ENCODE data around the gene KPNA6. TPM values are rescaled to one million over a fixed set of nuclear protein-coding genes. Genes with fewer than 3 reads are reported as not detected.
"Not testable (repeated sequence)": the region's sequence is repeated elsewhere in the genome, so short reads cannot be mapped to it uniquely, and the experiment has no call there.

Gene KPNA6
- total RNA-seq, 1 donor from 2014 or later: 34.4 TPM

DNA sequence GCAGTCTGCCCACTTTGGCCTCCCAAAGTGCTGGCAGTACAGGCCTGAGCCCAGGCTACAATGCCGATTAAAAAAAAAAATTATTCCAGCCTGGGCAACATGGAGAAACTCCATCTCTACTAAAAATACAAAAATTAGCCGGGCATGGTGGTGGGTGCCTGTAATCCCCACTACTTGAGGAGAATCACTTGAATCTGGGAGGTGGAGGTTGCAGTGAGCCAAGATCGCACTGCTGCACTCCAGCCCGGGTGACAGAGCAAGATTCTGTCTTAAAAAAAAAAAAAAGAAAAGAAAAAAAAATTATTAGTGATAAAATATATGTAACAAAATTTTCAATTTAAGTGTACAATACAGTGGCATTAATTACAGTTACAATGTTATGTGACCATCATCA, 35.4 kb downstream of the KPNA6 start:
- not testable (repeated sequence) for DNase-seq

DNA sequence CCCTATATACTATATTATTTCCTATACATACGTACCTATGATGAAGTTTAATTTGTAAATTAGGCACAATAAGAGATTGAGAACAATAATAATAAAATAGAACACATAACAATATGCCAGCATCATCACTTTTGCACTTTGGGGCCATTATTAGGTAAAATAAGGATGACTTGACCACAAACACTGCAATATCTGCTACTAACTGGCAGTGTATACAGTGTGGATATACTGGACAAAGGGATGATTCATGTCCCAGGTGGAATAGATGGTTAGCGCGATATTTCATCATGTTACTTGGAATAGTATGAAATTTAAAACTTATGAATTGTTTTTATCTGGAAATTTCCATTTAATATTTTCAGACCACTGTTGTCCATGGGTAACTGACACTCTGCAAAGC, 36.2 kb downstream of the KPNA6 start:
- DNase-seq: no peak

DNA sequence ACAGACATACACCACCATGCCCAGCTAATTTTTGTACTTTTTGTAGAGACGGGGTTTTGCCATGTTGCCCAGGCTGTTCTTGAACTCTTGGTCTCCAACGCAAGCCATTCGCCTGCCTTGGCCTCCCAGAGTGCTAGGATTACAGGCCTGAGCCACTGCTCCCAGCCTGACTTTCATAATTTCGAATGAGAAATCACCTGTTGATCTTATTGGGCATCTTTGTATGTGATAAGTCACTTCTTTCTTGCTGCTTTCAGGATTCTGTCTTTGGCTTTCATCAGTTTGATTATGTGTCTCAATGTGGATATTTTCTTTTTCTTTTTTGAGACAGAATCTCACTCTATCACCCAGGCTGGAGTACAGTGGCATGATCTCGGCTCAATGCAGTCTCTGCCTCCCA, 39.9 kb downstream of the KPNA6 start:
- not testable (repeated sequence) for DNase-seq

DNA sequence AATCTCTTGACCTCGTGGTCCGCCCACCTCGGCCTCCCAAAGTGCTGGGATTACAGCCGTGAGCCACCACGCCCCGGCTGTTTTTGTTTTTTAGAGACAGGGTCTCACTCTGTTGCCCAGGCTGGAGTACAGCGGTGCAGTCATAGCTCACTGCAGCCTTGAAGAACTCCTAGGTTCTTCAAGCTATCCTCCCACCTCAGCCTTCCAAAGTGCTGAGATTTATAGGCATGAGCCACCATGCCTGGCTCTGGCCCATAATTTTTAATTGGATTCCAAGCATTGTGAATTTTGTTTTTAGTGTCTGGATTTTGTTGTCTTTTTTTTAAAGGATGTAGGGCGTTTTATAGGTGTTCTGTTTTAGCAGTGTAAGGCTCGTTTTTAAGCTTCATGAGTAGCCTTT, 43.0 kb downstream of the KPNA6 start:
- DNase-seq: no peak

DNA sequence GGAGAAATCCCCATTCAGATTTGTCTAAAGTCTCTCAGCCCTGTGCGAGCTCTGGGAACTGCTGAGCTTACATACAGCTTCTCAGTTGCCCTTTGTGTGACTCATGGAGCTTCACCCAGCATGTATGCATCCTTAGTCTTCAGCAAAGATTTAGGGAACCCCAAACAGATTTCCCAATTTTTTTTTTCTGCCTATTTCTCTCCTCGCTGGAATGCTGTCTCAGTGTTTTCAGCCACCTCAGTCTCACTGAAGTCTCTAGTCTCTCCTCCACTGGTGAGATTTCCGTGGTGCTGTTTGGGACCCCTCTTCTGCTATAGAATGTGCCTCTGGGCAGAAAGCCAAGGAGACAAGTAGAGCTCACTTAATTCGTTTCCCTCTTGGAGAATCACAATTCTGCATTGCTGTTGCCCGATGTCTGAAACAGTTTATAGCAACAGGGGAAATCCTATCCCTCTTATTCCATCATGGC, 43.5 kb downstream of the KPNA6 start:
- DNase-seq: peak; percentile 43

DNA sequence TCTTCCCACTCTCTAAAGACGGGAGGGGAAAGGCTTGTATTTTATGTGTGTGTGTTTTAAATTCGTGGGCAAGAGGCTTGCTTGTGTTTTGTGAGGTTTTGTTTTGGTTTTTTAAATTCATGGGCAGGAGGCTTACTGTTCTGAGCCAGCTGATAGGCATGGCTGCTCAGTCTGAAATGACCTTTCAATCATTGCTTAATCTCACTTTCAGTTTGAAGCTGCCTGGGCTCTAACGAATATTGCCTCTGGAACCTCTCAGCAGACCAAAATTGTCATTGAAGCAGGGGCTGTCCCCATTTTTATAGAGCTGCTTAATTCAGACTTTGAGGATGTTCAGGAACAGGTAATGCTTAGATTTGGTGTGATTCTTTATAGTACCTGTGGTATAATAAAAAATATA, 51.3 kb downstream of the KPNA6 start:
- no peak for DNase-seq

DNA sequence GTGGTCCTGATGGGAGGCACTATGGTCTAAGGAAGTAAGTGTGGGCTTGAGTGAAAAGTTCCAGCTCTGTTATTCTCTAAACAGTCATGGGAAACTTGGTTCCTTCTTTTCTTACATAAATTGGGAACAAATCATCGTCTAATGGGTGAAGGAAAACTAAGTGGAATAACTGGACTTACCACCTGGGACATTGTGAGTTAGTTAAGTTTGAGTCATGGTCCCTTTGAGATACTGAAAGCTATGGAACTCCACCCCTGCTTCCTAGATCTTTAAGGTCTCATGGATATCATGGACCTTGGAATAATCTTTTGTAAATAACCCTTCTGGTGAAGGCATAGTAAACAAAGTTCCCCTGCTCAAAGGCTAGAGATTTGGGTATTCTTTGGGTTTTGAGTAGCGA, 55.5 kb downstream of the KPNA6 start:
- no peak for DNase-seq

DNA sequence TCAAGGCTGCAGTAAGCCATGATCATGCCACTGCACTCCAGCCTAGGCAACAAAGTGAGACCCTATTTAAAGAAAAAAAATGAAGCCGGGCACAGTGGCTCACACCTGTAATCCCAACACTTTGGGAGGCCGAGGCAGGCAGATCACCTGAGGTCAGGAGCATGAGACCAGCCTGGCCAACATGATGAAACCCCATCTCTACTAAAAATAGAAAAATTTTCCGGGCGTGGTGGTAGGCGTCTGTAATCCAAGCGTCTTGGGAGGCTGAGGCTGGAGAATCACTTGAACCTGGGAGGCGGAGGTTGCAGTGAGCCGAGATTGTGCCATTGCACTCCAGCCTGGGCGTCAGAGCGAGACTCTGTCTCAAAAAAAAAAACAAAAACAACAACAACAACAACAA, 57.8 kb downstream of the KPNA6 start:
- not testable (repeated sequence) for DNase-seq

DNA sequence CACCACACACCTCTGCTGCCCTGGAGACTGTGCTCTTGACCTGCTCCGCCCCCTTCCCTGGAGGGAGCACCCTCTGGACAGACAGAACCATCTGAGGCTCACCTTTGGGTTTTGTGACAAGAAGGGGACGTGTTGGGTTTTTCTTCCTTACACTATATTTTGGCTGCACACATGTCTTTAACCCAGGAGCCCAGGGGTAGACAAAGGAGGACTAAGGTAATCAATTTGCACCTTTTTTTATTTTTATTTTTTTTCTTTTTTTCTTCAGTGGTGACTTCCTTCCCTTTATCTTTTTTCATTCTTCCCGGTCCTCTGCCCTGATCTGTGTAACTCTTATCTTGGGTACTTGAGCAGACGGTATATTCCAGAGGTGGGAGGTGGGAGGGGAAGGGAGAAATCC, 63.1 kb downstream of the KPNA6 start:
- no peak for DNase-seq

DNA sequence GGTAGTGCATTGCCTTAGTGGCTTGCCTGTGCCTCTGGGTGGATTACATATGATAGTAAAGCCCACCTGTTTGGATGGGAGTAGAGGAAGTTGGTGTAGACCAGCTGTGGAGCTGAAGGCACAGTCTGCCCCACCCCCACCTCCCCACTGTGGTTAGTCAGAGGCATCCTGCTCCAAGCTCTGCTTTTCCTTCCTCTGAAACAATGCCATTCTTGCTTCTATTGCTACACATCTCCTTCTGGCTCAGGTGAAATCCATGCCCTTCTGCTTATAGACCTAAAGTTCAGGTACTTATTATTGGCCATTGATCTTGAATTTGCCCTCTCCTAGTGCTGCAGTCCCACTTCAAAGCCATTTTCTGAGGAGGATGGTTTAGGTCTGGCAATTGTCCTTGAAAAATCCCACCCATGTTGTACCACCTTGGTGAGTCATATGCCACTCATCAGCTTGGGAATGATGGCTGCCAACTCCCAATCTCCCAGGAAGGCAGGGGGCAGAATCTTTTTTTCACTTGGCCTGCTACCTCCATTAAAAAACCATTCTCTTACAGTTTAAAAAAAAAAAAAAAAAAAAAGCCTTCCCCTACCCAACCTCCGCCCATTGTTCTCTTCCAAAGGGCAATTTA, 64.9 kb downstream of the KPNA6 start:
- peak; percentile 75 for DNase-seq

DNA sequence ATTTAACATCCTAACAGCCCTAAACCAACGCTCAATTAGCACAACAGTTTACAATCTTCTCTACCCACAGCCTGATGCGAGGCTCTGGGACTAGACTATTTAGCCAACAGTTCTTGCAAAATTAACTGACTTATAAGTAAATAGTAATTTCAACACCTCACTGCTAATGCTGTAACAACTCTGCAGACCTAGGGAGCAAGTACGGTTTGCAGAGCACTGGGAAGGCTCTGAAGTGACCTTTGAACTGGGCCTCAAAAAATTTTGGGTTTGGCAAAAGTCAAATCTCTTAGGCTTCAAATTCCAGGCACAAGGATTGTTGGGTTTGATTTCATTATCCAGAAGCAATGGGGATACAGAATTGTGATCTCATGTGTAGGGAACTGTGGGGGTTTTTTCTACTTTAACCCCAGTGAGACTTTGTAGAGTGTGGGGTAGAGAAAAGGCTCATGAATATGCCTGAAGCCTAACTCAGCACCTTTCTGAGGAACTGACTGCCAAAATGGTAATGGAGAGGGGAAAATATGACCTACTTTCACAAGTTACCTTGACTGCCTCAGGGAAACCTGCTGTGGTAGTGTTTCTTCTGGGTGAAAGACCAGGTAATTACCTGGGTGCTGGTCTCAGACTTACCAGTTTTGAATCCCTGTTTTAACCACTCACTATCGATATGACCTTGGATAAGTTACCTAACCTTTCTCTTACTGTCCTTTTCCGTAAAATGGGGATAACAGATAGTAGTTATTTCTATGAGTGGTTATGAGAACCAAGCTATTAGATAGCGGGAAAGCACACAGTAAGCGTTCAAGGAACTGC, 70.7 kb downstream of the KPNA6 start:
- DNase-seq: no peak

DNA sequence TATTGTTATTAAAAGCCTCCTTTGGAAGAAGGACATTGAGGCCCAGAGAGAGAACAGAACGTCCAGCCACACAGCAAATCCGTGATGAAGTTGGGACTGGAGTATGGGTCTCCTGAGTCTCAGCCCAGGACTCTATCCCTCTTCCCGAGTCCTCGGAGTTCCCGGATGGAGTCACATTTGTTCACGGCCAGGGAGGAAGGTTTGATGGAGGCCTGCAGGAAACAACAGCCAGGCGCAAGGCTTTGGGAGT, 71.3 kb downstream of the KPNA6 start:
- no peak for DNase-seq

DNA sequence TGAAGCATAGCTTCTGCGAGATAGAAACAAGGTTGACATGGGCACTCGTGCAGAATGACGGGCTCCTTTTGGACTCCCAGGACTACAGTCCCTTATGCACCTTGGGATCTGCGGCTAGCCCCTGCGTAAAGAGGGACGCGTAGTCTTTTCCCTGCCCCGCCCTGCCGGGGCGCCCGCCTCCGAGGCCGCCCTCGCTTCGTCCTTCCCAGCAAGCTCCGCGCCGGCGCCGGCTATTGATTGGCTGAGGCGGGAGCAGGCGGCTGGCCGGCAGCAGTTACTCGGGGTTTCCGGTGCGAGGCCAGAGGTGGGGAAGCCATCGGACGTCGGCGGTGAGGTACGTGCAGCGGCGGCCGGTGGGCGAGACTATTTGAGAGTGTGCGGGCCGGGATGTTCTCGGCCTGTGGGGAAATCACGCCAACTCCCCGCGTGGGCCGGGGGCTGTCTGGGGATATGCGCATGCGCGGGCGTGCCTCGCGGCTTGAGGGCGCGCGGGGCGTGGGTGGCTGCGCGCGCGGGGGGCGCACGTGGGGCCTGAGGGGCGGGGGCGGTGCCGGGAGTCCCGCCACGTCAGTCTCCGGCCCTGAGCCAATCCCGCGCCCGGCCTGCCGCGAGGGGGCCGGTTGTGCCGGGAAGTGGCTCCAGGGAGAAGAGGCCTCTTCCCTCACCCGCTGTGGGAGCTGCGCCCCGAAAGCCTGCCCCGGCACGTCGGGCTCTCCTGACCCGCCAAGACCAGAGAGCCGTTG, 71.8 kb downstream of the KPNA6 start, which contains the start of gene TXLNA:
TXLNA (plus strand) TSS at position 233 of the 743 bp plus-strand sequence. CDS start 671 bp downstream, outside the sequence.
- DNase-seq: peak; percentile 96

DNA sequence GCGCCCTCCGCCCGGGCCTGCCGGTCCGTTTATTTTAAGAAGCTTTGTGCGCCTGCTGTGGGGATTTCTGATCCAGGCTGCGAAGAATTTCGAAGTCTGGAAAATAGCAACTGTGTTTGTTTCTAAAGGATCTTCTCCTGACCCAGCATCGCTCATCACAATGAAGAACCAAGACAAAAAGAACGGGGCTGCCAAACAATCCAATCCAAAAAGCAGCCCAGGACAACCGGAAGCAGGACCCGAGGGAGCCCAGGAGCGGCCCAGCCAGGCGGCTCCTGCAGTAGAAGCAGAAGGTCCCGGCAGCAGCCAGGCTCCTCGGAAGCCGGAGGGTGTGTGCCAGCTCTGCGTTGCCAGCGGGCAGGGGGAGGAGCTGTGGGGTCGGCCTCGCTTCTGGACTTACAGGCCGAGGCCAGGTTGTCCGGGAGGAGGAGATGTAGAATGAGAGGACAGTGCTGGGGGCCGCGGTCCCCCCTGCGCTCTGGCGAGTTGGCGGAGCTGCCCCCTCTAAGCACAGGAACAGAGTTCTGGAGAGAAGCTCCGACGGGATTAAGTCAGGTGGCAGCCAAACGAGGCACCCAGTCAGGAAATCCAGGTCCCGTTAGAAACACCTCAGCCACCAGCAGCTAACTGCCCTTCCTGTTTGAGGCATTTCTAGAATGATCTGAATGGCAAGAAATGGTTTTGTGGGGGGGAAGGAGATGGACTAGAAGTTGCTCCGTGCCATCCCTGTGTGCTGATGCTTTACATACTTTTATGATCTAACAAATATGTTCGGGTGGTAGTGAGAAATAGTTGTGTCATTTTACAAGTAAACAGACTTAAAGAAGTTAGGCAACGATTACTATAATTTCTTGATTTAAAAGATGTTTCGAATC, 72.6 kb downstream of the KPNA6 start:
- DNase-seq: peak; percentile 56

DNA sequence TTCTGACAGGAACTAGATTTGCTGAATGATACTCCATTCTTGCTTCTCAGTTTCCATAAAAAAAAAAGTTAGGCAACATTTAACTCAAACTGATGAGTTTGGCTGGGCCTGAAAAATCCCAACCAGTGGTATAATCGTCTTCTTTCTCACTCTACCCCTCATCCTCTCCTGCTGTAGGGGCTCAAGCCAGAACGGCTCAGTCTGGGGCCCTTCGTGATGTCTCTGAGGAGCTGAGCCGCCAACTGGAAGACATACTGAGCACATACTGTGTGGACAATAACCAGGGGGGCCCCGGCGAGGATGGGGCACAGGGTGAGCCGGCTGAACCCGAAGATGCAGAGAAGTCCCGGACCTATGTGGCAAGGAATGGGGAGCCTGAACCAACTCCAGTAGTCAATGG, 73.2 kb downstream of the KPNA6 start:
- DNase-seq: no peak

DNA sequence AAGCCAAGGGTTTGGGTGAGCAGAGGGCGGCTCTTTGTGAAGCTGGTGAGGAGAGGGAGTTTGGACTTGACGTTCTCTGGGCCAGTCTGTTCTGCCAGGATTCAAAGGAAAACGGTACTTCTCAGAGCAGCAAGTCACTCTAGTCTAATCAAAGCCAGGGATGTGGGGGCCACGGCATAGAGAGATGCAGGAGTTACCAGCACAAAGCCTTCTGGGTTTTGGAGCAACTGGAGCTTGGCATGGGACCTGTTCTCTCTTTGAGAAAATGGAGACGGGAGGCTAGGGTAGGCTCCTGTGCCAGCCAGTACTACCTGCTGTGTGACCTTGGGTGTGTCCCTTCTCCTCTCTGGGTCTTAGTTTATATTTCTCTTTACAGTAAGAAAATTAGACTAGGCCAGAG, 73.7 kb downstream of the KPNA6 start:
- DNase-seq: no peak

DNA sequence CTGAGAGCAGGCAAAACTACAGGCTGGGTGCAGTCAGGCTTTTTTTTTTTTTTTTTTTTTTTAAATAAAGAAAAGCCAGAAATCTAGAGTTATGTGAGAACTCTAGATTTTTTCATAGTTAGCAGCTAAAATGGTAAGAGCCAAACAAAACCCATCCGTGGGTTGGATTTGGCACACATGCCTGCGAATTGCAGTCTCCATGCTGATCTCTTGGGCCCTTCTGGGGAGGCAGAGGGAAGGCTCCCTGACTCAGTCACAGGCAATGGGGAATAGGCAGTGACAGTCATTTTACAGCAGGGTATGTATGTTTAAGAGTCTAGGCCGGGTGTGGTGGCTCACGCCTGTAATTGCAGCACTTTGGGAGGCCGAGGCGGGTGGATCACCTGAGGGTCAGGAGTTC, 74.2 kb downstream of the KPNA6 start:
- DNase-seq: no peak

DNA sequence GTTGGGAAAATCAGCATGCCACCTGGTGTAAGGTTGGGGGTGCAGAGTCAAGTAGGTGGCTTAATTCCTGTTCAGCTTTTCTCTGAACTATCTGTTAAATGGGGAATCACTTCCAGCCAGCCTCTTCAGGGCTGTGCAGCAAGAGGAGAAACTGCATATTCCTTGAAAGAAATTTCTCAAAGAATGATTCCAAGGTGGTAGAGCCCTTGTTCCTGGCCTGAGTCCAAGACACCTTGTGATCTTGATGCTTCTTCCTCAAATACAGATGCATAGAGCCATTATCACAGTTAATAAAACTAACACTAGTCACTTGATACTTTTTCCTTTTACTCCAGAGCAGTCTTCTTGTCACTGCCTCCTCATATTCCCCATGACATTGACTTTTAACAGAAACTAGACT, 76.8 kb downstream of the KPNA6 start:
- DNase-seq: no peak

DNA sequence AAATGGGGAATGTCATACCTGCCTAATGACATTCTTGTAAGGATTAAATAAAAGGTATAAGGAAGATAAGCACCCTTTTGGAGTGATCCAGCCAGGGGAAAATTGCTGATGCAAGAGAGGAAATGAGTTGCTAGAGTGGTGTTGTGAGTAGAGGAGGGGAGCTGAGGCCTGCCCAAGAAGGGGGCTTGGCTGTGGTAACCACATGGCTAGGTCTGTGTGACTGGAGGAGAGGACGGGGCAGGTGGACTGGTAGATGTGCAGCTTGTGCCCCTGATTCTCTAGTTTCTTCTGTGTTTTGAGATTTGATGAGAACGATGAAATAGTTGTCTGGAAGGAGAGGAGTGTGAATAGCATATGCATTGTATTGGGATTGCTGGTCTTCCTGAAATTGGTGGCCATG, 78.2 kb downstream of the KPNA6 start:
- DNase-seq: no peak

DNA sequence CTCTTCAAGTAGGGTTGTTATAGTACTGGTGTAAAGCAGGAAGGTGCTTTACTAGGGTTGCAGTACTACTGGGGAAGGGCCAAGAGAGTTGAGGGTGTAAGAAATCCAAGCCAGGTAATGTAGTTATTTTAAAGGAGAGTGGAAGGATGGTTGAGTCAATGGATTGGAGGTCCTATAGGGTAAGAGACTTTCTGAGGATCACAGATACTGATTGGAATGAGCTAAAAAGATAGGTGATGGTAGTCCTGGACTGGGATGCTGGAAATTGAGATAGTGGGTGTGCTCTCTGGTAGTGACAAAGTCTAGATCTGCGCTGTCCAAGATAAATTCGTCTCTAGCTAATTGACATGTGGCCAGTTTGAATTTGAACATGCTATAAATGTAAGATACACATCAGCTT, 78.6 kb downstream of the KPNA6 start:
- no peak for DNase-seq

DNA sequence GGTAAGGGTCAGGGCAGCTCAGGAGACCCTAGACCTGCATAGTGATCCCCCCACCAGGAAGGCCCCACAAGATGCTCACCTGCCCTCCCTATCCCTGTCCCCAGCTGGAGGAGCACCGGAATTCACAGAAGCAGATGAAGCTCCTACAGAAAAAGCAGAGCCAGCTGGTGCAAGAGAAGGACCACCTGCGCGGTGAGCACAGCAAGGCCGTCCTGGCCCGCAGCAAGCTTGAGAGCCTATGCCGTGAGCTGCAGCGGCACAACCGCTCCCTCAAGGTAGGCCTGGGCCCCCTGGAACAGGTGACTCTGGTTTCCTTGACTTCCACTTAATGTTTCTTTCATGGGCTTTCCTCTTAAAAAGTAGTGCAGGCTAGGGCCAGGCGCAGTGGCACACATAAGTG, 80.0 kb downstream of the KPNA6 start:
- no peak for DNase-seq

DNA sequence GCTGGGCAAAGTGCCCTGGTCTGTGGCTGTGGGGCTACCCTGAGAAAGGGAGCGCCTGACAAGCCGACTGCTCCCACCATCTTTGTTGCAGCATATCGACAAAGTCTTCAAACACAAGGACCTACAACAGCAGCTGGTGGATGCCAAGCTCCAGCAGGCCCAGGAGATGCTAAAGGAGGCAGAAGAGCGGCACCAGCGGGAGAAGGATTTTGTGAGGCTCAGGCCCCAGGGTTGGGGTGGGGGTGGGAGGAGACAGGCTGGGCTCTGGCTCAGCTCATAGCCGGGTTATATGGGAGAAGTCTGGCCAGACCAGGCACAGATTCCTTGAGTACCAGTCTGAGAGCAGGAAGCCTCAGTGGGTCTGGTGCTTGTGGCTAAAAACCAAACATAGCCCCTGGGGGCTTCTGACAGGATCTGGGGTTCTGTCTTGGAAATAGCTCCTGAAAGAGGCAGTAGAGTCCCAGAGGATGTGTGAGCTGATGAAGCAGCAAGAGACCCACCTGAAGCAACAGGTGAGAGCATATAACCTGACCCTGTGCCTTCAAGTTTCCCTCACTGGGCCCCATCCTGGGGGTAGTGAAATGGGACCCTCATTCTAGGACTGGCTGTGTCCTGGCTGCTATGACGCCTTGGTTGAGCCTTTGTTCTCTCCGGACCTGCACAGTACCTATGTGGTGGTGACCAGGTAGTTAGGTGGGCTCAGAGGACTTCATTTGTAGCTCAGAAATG, 84.5 kb downstream of the KPNA6 start:
- no peak for DNase-seq

Data from dermis blood vessel endothelial cell (primary cell).